Kidney capillary endothelial cell (primary cell): ENCODE results near the gene ATRNL1.

Experiments
- DNase-seq: peaks from one replicate; pipeline ENCODE4 v3.0.0-alpha.2; 2018; ENCODE audit warnings: low spot score

The ATRNL1 gene

DNA sequence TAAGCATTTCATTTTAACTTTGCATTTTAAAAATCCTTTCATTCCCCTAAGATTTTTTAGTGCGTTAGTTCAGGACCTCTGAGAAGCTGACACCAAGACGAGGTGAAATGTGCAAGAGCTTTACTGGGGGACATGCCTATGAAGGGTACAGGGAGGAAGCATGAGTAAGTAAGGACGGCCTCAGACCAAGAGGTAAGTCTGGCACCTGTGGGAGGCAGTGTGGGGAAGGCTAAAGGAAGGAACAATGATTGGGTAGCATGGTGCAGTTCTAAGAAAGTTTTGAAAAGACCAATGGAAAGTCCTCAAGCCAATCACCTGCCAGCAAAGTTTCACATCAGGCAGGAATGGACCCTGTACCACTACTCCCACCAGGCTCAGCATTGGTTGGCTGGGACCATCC lies 810.7 kb downstream of the ATRNL1 start:
- no peak for DNase-seq

DNA sequence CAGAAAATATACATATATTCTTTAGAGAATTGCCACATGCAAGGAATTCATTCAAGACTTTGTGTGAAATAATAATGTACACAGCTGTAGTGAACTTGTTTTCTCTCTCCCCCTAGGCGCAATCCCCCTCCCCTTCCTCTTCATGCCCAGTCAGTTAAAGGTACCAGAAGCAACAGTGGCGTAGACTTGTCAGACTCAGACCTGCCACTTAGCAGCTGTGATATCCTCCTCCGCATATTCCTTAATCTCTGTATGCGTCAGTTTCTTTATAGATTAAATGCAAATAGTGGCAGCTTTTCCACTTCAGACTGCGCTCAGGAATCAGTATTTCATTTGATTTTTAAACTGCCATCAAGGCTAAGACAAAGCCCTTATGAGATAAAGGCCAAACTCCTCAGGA lies 815.9 kb downstream of the ATRNL1 start:
- DNase-seq, result no peak

DNA sequence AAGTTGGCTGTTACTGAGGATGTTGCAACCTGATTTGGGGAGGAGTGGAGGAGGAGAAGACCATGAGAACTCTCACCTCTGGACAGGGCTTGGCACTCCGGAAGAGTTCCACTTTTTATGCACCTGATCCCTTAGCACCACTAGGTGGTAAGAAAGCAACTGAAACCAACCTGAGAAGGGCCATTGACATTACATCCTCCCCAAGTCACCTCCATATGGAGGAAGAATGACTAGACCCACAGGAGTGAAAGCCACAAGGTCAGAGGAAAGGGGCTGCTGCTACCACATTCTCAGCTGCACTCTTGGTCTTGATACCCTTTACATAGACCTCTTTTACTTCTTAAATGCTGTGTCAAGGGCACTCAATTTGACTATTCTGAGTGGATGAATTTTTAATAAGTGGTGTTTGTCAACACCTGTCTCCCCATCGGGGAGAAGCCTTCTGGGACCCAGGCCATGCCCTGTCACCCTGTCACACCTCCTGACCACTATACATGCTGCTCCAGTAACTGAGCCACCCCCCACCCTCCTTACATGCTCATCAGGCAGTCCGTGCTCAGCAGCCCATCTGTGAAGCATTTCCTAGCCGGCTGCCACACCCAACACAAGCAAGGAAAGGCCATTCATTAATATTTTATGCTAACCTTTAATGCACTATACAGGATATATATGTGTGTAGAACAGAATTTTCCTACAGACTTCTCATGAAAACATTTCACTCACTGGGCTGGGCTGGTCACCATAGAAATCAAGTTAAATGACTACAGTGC lies 817.0 kb downstream of the ATRNL1 start:
- DNase-seq, result no peak

DNA sequence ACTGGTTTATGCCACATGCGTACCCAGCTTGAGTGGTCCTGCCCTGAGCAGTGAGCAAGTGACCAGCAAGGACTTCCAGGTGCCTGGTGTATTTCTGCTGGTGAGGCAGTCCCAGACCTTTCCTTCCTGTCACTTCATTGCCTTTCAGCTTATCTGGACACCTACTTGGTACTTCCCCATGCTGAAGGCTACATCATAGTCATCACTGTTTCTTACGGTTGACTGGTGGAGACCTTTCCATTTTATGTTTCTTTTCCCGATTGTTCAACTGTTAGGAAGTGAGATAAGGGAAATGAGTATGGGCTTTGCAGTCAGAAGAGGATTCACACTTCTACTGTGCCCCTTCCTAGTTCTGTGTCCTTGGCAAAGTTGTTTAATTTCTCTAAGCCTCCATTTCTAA lies 821.3 kb downstream of the ATRNL1 start:
- no peak for DNase-seq

DNA sequence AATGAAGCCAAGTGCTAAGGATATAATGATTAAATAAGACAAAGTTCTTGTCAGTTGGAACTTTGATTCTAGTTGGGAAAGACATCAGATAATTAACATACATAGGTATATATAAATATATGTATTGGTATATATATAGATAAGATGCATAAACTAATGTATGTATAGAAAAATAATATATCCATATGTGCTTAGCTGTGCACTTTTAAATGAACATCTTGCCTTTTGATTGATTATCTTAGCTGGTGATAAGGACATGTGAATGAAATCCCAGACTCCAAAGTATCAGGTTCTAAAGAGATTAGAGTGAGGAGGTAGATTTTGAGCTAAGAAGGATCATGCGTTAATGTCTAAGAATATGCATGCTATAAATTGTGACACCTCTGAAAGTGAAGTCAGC lies 822.3 kb downstream of the ATRNL1 start:
- DNase-seq, result no peak

DNA sequence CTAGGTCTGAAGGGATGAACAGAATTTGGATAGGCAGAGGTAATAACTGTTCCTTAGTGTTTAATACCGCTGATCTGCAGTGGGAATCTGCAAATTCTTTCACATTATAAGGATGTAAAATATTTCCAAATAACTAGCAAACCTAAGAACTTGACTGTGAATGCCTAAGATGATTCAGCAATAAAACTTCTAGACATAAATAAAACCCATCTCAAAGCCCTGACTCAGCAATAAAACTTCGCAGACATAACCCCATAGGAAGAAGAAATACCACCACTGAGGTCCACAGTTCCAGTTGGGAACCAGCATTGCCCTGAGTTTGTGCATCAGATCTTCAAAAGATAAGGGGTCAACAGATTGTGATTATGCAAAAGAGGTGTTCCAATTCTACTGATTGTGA lies 825.6 kb downstream of the ATRNL1 start:
- DNase-seq, result no peak

DNA sequence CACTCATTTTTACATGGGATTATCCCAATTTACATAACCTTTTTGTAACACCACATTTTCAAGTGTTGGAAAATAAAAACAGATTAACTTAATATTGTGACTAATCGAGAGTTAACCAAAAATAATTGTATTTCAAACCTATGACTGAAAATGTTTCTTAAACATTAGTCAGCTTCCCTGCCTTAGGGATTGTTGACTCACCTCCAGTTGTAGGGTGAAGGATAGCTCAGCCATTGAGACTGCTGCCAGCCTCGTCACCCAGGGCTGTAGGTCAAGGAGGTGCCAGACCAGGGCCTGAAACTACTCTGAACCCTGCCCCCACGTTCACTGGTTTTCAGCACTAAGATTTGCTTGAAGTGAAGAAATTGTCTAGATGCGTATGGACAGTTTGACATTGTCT lies 828.6 kb downstream of the ATRNL1 start:
- no peak for DNase-seq

DNA sequence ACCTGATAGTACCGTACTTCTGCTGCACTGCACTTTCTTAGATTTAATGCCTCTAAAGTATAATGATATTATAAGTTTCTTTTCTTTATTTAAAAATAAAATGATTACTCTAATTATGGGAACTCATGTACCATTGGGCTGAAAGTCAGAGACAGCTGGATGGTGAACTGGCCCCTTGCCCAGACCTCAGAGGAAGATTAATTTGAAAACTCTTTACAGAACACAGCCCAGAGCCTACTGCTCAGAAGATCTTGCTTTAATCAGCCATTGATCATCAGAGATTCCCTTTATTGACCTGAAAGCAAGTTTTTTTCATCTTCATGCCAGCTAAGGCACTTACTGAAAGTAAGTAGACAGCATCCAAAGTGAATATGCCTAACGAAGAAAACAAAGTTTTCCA lies 838.1 kb downstream of the ATRNL1 start:
- DNase-seq, result no peak

DNA sequence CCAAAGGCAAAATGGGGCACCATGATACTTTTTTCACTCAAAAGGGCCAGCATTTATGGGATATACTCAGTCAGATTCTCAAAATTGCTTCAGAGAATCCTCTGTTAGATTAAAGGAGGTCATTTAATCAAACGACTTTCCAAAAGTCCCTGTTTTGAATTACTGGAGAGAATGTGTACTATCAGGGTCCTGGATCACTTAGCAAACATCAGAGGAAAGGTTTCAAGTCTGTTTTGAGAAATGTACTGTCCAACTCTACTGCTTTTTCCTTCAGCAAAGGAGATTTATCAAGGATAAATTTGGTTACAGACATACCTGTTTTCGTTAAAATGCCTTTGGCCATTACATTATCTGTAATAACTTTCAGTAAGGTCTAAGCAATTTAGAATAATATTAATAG lies 838.9 kb downstream of the ATRNL1 start:
- no peak for DNase-seq

DNA sequence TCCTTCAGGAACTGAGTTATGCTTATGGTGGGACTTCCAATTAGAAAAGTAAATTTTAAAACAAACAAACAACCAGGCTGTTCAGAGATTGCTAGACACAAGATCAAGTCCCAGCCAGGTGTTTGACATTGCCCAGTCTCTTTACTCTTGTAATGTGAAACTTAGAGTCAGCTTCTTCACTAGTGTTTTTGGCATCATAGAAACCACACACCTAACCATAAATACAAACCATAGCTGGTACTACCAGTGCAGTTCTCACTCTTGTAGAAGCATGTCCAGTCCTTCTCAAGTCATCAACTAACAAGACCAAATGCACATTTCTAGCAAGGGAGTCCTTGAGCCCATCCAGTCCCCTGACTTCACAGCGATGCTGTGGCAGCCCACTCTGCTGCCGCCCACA lies 839.9 kb downstream of the ATRNL1 start:
- no peak for DNase-seq

DNA sequence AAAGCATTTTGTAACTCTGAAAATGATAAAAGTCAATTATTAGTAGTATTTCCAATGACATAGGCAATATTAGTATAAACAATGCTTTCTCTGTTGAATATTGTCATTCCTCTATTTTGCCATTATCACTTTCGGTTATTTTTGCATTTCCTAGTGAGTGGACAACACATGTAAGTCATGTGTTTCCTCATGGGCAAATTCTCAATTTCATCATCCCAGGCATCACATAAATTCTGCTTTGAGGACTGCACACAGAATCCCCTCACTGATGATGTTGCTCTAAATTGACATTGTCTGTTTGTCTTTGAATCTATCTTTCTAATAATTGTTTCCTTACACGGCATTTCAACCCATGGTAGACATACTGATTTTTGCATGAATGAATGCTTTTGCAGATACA lies 842.6 kb downstream of the ATRNL1 start:
- no peak for DNase-seq

DNA sequence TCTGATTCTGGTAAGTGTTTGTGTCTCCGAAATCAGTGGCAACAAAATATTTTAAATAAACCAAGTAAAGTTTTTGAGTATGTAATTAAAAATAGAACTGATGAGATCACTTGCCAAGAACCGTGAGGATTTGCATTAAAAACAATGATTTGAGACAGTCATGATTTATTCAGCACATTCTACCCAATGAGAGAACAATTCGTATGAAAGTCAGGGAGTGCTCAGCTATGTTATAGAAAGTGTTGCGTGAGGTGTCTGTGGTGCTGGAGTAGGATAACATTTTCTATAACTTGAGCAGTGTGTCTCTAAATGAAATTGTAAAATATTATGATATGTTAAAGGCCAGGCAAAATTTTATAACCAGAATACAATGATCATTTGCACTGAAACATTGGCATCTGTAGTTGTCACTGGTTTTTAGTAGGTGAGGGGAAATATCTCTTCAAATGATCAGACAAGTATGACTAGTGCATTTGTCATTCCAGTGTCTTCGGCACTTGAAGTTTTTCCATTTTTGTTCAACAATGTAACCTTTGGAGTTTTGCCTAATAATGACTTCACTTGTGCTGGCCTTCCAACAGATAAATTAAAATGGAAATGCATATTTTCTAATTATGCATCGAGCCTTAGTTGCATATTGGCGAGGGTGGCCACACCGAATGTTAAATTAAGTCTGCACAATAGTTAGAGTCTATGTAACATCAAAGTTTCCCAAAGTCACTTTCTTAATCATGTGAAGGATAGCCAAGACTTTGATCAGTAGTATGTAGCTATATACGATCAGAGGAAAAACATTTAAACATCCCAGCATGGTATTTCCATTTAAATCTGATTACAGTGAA lies 844.0 kb downstream of the ATRNL1 start:
- DNase-seq, result peak; percentile 54

DNA sequence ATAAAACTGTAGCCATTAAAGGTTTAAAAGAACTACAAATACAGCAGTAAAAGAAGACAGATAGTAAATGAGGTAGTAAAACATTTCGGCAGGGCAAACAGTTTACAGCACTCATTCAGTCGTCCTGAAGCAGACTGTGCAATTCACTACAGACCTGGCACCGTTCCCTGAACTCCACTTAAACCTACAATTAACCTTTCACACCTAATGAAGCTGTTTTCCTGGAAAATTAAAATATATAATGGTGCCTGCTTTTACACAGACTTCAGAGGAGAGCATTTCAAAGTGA lies 844.5 kb downstream of the ATRNL1 start:
- no peak for DNase-seq

DNA sequence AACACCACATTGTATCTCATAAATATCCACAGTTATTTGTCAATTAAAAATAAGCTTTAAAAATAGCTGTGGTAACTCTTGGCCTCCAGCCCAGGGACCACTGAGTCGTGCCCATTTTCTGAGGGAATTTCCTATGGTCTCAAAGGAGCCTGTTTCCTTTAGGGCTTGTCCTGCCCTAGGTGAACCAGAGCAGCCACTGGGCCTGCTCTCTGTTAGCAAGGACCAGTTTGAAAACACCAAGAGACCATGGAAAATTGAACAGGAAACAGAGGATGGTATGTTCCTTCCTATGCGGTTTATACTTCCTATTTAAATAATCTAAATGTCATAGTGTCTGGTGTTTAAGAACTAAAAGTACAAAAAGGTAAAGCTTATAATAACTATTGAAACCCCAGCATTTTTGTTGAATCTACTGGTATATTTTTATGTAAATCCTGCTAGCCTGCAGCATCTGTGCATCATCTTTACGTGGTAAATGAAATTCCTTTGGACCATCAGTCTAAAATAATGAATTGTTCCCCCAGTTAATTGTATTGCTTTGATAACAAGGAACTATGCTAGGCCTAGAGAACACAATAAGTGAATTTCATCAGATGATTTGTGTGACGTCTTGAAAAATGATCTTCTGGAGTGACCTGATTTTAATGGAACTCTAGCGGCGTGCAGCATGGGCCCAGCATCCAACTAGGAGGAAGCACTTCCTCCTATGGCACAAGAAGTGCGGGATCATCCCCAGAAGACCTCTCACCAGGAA lies 846.1 kb downstream of the ATRNL1 start:
- DNase-seq, result no peak

DNA sequence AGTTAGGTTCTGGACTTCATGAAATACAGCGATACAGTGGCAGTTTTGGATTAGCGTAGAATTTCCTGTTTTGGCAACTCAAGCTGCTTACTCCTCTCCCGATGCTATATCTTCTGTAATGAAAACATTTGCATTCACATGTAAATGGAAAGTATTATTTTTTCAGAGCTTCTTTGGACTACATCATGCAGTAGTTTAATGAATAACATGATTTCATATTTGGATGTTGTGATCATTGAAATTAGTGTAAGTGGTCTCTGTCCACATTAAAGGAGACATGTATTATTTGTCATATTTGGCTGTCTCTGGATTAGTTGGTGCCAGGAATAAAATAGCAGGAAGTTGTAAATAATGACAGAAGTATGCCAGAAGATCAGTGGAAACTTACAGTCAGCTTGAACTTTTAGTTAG lies 848.2 kb downstream of the ATRNL1 start:
- DNase-seq, result peak; percentile 36

DNA sequence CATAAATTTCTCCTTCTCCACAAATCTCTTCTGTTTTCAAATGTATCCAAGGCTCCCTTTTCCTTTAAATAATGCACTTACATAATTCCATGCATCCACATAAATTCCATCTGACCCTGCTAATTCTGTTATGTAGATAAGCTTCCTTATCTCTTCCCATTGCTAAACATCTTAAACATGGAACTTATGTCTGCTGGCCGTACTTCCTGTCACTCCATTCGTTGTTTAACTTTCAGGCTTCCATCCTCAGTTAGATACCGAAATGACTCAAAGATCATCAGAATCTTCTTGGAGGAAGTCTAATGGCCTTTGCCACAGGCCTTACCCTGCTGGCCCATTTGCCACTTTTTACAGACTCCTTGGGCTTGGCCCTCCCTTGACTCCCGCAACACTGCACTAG lies 848.9 kb downstream of the ATRNL1 start:
- no peak for DNase-seq

DNA sequence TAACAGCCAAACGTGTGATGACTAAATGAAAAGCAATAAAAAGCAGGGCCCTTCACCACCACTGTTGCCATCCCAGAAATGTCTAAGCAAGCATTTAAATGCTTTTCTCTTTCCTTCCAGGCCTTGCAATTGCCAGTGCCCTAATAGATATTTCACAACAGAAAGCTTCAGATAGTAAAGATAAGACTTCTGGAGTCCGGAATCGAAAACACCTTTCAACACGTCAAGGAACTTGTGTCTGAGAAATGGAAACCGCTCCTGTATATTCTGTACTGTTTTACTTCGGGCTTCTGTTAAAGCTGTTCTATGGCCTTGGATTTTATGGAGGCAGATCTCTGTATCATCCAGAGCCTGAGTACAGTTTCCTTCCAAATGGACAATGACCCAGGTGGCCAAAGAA lies 851.4 kb downstream of the ATRNL1 start:
- no peak for DNase-seq

DNA sequence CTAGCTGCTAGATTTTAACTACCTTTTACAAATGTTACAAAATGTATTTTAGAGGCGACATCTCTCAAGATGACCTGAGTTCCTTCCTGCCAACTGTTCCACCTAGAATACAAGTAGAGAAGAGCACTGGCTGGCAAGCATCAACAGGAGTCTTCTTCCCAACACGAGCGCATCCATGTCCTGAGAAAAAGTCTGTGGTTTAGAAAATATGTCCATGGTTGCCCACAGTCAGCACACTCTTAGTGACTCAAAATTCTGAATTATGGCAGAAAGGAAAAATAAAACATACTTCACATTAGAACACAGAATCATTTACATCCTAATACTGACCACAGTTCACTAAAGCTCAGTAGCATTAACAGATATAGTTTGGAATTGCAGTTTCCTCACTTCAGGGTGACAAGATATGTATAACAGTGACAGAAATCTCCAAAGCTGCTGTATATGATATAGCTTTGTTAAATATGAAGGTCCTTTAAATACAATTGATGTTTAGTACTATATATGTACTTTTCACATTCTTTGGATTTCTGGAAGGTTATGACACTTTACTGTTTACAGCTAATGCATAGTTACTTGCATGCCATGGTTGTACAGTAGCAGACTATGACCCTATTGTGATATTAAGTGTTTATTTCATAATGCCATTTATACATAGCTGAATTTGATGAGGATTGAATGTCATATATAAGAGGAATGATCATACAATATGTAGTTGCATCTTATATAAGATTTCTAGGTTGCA lies 852.7 kb downstream of the ATRNL1 start:
- DNase-seq, result no peak

DNA sequence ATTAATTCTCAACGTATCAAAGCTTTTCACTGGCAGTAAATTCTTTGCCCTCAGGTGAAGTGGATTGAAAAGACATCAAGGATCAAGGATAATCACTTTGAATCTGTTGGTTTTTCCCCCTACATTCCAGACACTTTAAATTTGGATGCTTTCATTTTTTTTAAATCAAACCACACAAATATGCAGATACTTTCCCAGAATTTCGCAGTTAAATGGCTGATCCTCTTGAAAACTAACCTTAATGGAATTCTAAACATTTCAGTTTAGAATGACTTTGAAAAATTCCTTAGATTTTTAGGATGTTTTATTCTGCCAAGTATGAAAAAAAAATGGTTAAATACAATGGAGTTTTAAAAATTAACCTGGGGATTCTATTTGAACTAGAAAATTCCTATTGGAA lies 853.9 kb downstream of the ATRNL1 start:
- no peak for DNase-seq

DNA sequence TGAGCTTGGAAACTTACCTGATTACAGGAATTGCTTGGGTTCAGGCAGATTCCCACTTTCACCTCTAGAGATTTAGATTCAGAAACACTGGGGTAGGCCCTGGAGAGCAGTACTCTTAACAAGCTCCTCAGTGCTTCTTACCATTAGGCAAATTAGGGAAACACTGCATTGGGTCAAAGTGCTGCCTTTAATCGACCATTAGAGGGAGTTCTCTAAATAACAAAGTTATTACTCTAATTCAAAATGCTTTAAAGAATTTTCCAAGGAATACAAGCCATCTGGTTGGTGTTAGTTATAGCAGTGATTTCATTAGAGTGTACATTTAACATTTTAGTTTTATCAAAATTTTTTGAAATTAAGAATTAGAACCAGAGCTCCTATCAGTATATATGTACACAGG lies 855.3 kb downstream of the ATRNL1 start:
- DNase-seq, result no peak

DNA sequence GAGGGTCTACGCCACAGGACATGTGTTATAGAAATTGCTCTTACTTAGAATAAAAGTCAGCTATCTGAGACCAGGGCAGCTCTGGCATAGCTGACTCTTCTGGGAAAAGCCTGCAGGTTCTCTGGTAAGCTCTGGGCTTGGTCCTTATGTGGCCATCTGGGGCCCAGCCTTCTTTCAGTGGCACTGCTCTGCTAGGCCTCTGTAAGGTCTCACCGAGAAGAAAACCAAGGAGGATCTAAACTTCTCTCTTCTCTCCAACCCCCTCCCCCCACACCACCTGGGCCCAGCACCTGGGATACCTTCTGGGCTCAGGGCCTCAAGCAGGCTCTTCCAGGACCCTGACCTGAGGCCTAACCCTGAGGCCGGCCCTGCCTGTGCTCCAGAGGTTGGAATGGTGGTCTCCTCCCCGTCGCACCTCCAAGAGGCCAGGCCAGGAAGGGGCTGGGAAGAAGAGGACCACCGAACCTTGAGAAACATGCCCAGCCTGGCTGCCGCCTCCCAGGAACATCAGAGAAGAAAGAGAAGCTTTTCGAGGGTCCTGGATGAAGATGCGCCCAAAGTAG lies 856.2 kb downstream of the ATRNL1 start:
- DNase-seq, result no peak

DNA sequence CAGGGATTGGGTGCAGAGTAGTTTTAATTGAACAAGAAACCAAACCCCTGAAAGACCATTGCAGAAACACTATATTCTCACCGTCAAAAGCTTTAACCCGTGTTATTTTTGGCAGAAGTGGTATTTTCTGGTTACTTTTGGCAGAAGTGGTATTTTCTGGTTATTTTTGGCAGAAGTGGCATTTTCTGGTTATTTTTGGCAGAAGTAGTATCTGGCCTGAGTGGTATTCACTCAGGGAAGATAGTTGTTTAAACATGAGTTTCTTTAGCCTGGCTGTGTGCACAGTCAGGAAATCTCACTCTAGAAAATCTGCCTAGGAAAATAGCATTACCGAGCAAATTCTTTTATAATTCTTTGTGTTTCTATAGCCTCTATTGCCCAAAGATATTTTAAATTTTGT lies 857.2 kb downstream of the ATRNL1 start:
- DNase-seq, result no peak
